22Rv1 (cell line): ENCODE measurements around the gene ZNF341.

Experiments
- ZFX ChIP-seq: fragments of 450-650 bp; IDR thresholded peaks from 2 replicates; pipeline ENCODE4 v1.6.1; 2017; ENCODE audit warnings: antibody characterized with exemption, borderline replicate concordance
- TF ChIP-seq, protein P1 (sequence below): fragments of 450-650 bp; IDR thresholded peaks from 2 replicates; pipeline ENCODE4 v1.5.1; 2017; ENCODE audit warnings: mild to moderate bottlenecking

DNA sequence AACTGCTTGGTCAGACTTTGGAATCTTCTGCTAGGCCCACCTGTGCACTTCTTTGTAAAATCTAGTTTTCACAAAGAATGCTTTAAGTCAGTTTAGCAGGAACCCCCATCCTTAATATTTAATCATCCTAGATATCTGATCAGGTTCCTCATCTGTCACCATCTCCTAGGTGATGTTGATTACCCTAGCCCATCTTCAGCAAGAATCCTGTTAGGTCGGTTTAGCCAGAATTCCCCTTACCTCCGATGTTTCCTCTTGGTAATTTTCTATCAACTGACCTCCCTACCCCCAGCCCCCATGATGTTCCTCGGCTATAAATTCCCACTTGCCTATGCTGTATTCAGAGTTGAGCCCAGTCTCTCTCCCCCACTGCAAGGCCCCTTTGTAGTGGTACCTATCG lies 2.7 kb upstream of the ZNF341 start:
- no peak for TF ChIP-seq ZFX
- TF ChIP-seq, protein P1, sequence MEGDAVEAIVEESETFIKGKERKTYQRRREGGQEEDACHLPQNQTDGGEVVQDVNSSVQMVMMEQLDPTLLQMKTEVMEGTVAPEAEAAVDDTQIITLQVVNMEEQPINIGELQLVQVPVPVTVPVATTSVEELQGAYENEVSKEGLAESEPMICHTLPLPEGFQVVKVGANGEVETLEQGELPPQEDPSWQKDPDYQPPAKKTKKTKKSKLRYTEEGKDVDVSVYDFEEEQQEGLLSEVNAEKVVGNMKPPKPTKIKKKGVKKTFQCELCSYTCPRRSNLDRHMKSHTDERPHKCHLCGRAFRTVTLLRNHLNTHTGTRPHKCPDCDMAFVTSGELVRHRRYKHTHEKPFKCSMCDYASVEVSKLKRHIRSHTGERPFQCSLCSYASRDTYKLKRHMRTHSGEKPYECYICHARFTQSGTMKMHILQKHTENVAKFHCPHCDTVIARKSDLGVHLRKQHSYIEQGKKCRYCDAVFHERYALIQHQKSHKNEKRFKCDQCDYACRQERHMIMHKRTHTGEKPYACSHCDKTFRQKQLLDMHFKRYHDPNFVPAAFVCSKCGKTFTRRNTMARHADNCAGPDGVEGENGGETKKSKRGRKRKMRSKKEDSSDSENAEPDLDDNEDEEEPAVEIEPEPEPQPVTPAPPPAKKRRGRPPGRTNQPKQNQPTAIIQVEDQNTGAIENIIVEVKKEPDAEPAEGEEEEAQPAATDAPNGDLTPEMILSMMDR = no peak
